Endodermal cell (in vitro differentiated cells): ENCODE data around the gene FAM193A. TPM values are rescaled to one million over a fixed set of nuclear protein-coding genes. Genes with fewer than 3 reads are reported as not detected.

ENCODE experiments used
- DNase-seq: peaks from one replicate; pipeline ENCODE4 v3.0.0-alpha.2; 2017
- H3K27ac ChIP-seq: 2 replicates; pipeline ENCODE4 v1.5.1; 2013; ENCODE audit warnings: mild to moderate bottlenecking, low read depth, low read length, moderate library complexity
- H3K27me3 ChIP-seq: 2 replicates; pipeline ENCODE4 v1.6.1; 2013; ENCODE audit warnings: mild to moderate bottlenecking, low read length, moderate library complexity; ENCODE audit not compliant: insufficient read depth, control insufficient read depth, poor library complexity, severe bottlenecking
- H3K36me3 ChIP-seq: 2 replicates; pipeline ENCODE4 v1.7.0; 2013; ENCODE audit warnings: mild to moderate bottlenecking, low read length, moderate library complexity; ENCODE audit not compliant: control insufficient read depth, insufficient read depth
- H3K4me1 ChIP-seq: one replicate; pipeline ENCODE4 v1.7.0; 2013; ENCODE audit warnings: low read length; ENCODE audit not compliant: control insufficient read depth, insufficient read depth
- H3K4me3 ChIP-seq: 2 replicates; pipeline ENCODE4 v1.5.1; 2013; ENCODE audit warnings: mild to moderate bottlenecking, low read length, moderate library complexity
- H3K9ac ChIP-seq: 2 replicates; pipeline ENCODE4 v1.6.1; 2013; ENCODE audit warnings: mild to moderate bottlenecking, low read length, moderate library complexity; ENCODE audit not compliant: poor library complexity, severe bottlenecking; ENCODE audit errors: extremely low read depth
- H3K9me3 ChIP-seq: 2 replicates; pipeline ENCODE4 v1.6.1; 2013; ENCODE audit warnings: mild to moderate bottlenecking, low read length, moderate library complexity; ENCODE audit not compliant: control insufficient read depth
- H3K27ac Mint-ChIP-seq: 2 replicates; pipeline ENCODE4 v1.8.0; 2020; ENCODE audit warnings: mixed read lengths
- H3K27me3 Mint-ChIP-seq: 2 replicates; pipeline ENCODE4 v1.8.0; 2021; ENCODE audit warnings: mild to moderate bottlenecking, mixed read lengths; ENCODE audit not compliant: insufficient read depth
- H3K36me3 Mint-ChIP-seq: 2 replicates; pipeline ENCODE4 v1.8.0; 2020; ENCODE audit warnings: low read depth, mixed read lengths
- H3K4me1 Mint-ChIP-seq: 2 replicates; pipeline ENCODE4 v1.8.0; 2020; ENCODE audit warnings: mixed read lengths
- H3K4me3 Mint-ChIP-seq: 2 replicates; pipeline ENCODE4 v1.8.0; 2020; ENCODE audit warnings: mild to moderate bottlenecking, moderate library complexity, mixed read lengths
- H3K9me3 Mint-ChIP-seq: 2 replicates; pipeline ENCODE4 v1.8.0; 2020; ENCODE audit warnings: mild to moderate bottlenecking, mixed read lengths
- WGBS, 2 experiments: methylation state at CpG; one replicate each; pipeline versions ENCODE4 v1.1.5 to v1.1.7; 2013; ENCODE audit warnings: missing lambda C conversion rate in 2 of 2, mixed read lengths in 1 of 2; ENCODE audit not compliant: insufficient coverage in 1 of 2, insufficient read length in 1 of 2; 5-methylcytosine and 5-hydroxymethylcytosine counted together
- total RNA-seq, 2 donors: library from RNA; stranded (reverse); fragmentation: NEBNext Ultra II Directional in 1 of 2; extraction: Animal tissue kit (Norgen Biotek cat#: 25700) in 1 of 2; gene quantifications; 2 replicates in 1 of 2; 3 replicates in 1 of 2; pipeline ENCODE4 v1.2.1, GENCODE V29; 2021
- TF ChIP-seq, protein P1 (sequence below): fragments of 200-600 bp; sonication (generic); conservative IDR thresholded peaks from 2 replicates; pipeline ENCODE4 v1.5.0; 2021; ENCODE audit warnings: antibody characterized with exemption, mild to moderate bottlenecking

The FAM193A gene
- total RNA-seq, 2 donors from 2014 or later, result 32.1 to 39.0 TPM

DNA sequence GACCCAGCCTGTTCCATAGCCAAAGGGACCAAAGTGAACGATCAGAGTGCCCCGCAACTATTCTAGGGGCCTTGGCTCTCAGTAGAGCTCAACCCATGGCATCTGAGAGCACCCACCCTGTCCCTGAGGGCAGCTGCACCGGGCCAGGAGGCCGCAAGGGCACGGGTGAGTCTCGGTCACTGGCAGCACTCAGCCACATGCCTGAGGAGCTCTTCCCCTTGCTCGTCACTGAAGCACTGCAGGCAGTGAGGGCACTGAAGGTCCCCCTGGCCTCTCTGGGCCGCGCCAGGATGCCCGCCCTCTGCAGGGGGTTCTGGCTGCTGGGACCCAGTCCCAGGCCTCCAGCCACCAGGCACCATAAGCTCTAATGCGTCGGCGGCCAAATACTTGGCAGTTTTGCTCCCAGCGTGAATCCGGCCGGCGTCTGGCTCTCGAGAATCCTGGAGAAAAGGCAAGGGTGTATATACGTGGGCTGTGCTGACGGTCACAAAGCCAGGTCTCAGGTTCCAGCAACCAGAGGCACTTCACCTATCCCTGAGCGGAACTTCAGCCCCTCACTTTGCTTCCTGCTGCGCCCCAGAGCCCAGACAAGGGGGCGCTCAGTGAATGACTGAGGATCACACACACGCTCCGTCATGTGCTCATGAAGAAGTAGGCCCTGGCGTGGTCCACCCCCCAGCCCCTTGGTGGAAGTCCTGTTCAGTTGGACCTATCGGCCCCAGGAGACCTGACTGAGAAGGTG lies 205.8 kb downstream of the FAM193A start:
- Mint-ChIP-seq H3K27me3 (no peaks in the 10 kb centered on the region), H3K27ac (no peak overlapping the region), H3K4me3 (no peak overlapping the region), H3K4me1 (no peaks in the 10 kb centered on the region), H3K36me3 (peaks cover 41% of the 10 kb centered on the region), H3K9me3 (no peaks in the 10 kb centered on the region)
- Histone ChIP-seq H3K9me3 (no peaks in the 10 kb centered on the region), H3K27me3 (no peaks in the 10 kb centered on the region), H3K36me3 (peaks cover 45% of the 10 kb centered on the region), H3K4me3 (no peak overlapping the region), H3K9ac (no peak overlapping the region), H3K27ac (no peak overlapping the region), H3K4me1 (no peaks in the 10 kb centered on the region)
- WGBS, 2 experiments, result 95% methylated on average over 19 to 27 of the region's 27 CpGs
- DNase-seq, result no peak
- TF ChIP-seq, protein P1, sequence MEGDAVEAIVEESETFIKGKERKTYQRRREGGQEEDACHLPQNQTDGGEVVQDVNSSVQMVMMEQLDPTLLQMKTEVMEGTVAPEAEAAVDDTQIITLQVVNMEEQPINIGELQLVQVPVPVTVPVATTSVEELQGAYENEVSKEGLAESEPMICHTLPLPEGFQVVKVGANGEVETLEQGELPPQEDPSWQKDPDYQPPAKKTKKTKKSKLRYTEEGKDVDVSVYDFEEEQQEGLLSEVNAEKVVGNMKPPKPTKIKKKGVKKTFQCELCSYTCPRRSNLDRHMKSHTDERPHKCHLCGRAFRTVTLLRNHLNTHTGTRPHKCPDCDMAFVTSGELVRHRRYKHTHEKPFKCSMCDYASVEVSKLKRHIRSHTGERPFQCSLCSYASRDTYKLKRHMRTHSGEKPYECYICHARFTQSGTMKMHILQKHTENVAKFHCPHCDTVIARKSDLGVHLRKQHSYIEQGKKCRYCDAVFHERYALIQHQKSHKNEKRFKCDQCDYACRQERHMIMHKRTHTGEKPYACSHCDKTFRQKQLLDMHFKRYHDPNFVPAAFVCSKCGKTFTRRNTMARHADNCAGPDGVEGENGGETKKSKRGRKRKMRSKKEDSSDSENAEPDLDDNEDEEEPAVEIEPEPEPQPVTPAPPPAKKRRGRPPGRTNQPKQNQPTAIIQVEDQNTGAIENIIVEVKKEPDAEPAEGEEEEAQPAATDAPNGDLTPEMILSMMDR, result no peak

DNA sequence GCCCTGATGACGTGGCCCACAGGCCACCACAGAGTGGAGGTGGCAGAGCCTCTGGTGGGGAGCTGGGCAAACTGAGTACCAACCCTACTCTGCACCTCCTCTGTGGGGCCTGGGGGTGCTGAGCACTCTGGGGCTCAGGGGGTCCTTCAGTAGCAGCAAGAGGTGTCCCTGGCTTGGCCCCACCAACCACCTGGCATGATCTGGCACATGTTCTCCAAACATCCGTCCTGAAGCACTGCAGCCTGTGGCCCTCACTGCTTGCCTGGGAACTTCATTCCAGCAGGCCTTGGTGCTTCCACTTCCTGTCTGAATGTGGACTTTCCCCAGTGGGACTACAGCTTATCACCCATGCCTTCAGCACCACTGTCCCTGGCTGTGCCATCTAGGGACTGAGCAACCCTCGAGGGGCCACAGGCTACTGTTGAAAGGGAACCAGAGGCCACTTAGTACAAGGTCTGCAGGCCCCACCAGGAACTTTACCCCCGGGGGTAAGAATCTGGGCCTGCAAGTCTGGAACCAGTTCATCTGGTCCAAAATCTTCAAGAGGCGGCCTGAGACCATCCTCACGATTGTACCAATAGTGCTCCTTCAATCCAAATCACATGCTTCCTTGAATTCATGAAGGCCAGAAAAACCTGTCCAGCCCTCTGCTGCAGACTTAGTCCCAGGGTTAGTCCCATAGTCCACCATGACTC lies 206.5 kb downstream of the FAM193A start:
- no peak for DNase-seq
- Histone ChIP-seq H3K36me3 (peaks cover 48% of the 10 kb centered on the region), H3K27me3 (no peaks in the 10 kb centered on the region), H3K4me3 (no peak overlapping the region), H3K9ac (no peak overlapping the region), H3K9me3 (no peaks in the 10 kb centered on the region), H3K27ac (no peak overlapping the region), H3K4me1 (no peaks in the 10 kb centered on the region)
- Mint-ChIP-seq H3K4me3 (no peak overlapping the region), H3K9me3 (no peaks in the 10 kb centered on the region), H3K27ac (no peak overlapping the region), H3K4me1 (no peaks in the 10 kb centered on the region), H3K36me3 (peaks cover 48% of the 10 kb centered on the region), H3K27me3 (no peaks in the 10 kb centered on the region)
- TF ChIP-seq, protein P1, result no peak
- 91 to 95% methylated on average over 5 to 6 of the region's 6 CpGs for WGBS, 2 experiments

DNA sequence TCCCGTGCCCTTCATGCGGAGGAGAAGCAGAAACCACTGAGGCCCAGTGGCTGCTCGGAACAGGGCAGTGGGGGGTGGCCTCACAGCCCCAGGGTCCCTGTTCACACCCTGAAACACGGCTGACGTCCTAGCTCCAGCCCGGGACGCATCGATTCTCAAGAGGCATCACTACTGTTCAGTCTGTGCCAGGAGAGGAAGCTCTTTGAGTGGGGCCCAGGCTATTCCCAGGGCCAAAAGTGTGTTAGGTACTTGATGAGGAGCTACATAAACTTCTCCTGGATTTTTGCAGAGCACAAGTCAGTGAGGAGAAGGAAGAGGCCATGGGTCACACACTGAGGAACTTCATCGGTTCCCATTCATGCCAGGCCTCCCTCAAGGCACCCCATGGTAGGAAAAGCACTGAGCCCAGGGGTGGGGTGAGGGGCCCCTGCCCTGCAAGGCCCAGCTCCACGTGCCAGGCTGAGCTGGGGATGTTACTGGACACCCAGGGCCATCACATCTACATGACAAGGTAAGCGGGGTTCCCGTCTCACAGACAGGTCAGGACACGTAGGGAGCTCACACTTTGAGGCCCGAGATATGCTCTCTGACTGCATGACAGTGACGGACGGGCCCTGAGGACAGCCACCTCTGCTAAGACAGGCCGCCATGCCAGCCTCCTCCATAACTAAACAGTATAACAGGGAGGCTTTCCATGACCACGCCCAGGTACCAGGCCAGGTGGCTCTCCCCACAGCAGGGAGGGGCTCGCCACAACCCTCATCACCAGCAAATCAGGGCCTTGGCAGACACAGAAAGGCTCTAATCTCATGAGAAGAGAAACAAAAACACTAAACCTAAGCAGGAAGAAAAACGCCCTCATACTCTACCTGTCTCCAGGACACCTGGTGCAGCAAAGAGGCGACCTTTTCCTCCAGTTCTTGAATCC lies 207.3 kb downstream of the FAM193A start:
- no peaks in the 10 kb centered on the region for H3K9me3 Mint-ChIP-seq

More for the DNA sequence above, 207.3 kb downstream of the FAM193A start:
- Histone ChIP-seq H3K4me3 (no peak overlapping the region), H3K9me3 (no peaks in the 10 kb centered on the region), H3K27ac (no peak overlapping the region), H3K36me3 (peaks cover 48% of the 10 kb centered on the region), H3K27me3 (no peaks in the 10 kb centered on the region), H3K4me1 (no peaks in the 10 kb centered on the region), H3K9ac (no peak overlapping the region)
- Mint-ChIP-seq H3K27me3 (no peaks in the 10 kb centered on the region), H3K27ac (no peak overlapping the region), H3K4me3 (no peak overlapping the region), H3K4me1 (no peaks in the 10 kb centered on the region), H3K36me3 (peaks cover 48% of the 10 kb centered on the region)
- no peak for DNase-seq
- 94 to 97% methylated on average over 19 to 21 of the region's 21 CpGs for WGBS, 2 experiments
- TF ChIP-seq, protein P1, result no peak
